GM18507 (cell line): ENCODE measurements around the gene ZNF132.
A peak's percentile ranks its signal among the peaks of the same experiment; 100 is the strongest.
"Not testable (repeated sequence)": the region's sequence is repeated elsewhere in the genome, so short reads cannot be mapped to it uniquely, and the experiment has no call there.

Experiments used
- DNase-seq: peaks from one replicate; pipeline ENCODE4 v3.0.0; 2011; ENCODE audit warnings: low read depth; ENCODE audit not compliant: insufficient read length; ENCODE audit errors: extremely low spot score
- FAIRE-seq: peaks from 2 replicates; lab custom pipeline; 2011; peaks lifted over from hg19 to GRCh38; lab: Jason Lieb, UNC

The ZNF132 gene

GRCh38 chr19:58469241-58470013 is 29.5 kb upstream of the ZNF132 start:
- no peak for DNase-seq
- FAIRE-seq = no peak

- FAIRE-seq (no peak), DNase-seq (no peak)
Measured at GRCh38 chr19:58468216-58468839, 28.4 kb upstream of the ZNF132 start.

- FAIRE-seq = peak; percentile 97
- peak; percentile 96 for DNase-seq
Measured at GRCh38 chr19:58466760-58467589, 27.0 kb upstream of the ZNF132 start, which contains the start of gene ZNF324. ZNF324 (plus strand) TSS chr19:58467080; CDS start chr19:58469186, 2,106 bp downstream.

- FAIRE-seq = no peak
- DNase-seq = no peak
Measured at GRCh38 chr19:58466089-58466759, 26.3 kb upstream of the ZNF132 start.

- DNase-seq (no peak), FAIRE-seq (no peak)
Measured at GRCh38 chr19:58460039-58460438, 20.1 kb upstream of the ZNF132 start.

GRCh38 chr19:58456111-58456510 is 16.2 kb upstream of the ZNF132 start:
- FAIRE-seq (no peak), DNase-seq (no peak)

- no peak for FAIRE-seq
- DNase-seq = no peak
Measured at GRCh38 chr19:58455306-58455705, 15.4 kb upstream of the ZNF132 start.

GRCh38 chr19:58453743-58454142 is 13.8 kb upstream of the ZNF132 start:
- FAIRE-seq = no peak
- DNase-seq = no peak

- peak; percentile 96 for FAIRE-seq
Measured at GRCh38 chr19:58451358-58452101, 11.6 kb upstream of the ZNF132 start, which contains the start of gene ZNF324B. ZNF324B (plus strand) TSS chr19:58451622; CDS start chr19:58453702, 2,080 bp downstream.

GRCh38 chr19:58450856-58451357 is 11.0 kb upstream of the ZNF132 start:
- no peak for FAIRE-seq

More at GRCh38 chr19:58451358-58452101, 11.6 kb upstream of the ZNF132 start, which contains the start of gene ZNF324B:
- DNase-seq = peak; percentile 98

GRCh38 chr19:58449980-58450379 is 10.0 kb upstream of the ZNF132 start:
- FAIRE-seq, DNase-seq: not testable (repeated sequence)

More at GRCh38 chr19:58450856-58451357, 11.0 kb upstream of the ZNF132 start:
- no peak for DNase-seq

GRCh38 chr19:58448860-58449259 is 8.9 kb upstream of the ZNF132 start:
- not testable (repeated sequence) for FAIRE-seq, DNase-seq

- DNase-seq, FAIRE-seq: not testable (repeated sequence)
Measured at GRCh38 chr19:58442986-58443385, 3.0 kb upstream of the ZNF132 start.

- FAIRE-seq (no peak), DNase-seq (no peak)
Measured at GRCh38 chr19:58440556-58440955, 603 bp upstream of the ZNF132 start.

- FAIRE-seq = no peak
- DNase-seq = no peak
Measured at GRCh38 chr19:58434217-58434616, 5.7 kb downstream of the ZNF132 start.

GRCh38 chr19:58429745-58430144 is 10.2 kb downstream of the ZNF132 start:
- FAIRE-seq (no peak), DNase-seq (no peak)

GRCh38 chr19:58428617-58429016 is 11.3 kb downstream of the ZNF132 start:
- no peak for FAIRE-seq

GRCh38 chr19:58417071-58417470 is 22.9 kb downstream of the ZNF132 start:
- DNase-seq (no peak), FAIRE-seq (no peak)

More at GRCh38 chr19:58428617-58429016, 11.3 kb downstream of the ZNF132 start:
- DNase-seq = no peak
